Myocyte (in vitro differentiated cells): ENCODE data around the gene KCNMB1. TPM values are rescaled to one million over a fixed set of nuclear protein-coding genes. Genes with fewer than 3 reads are reported as not detected.

Source experiments
- DNase-seq: peaks from one replicate; pipeline ENCODE4 v3.0.0-alpha.2; 2012; ENCODE audit warnings: low read depth
- polyA plus RNA-seq: library from polyadenylated mRNA; unstranded; fragments of >200 nt; gene quantifications from one replicate; pipeline ENCODE4 v1.2.1, GENCODE V29; 2012; ENCODE audit warnings: missing spikeins
- total RNA-seq: library from RNA; depleted of rRNA; stranded (reverse); fragments of >200 nt; gene quantifications from 2 replicates; pipeline ENCODE4 v1.2.3, GENCODE V29; 2014

KCNMB1 gene, protein sequence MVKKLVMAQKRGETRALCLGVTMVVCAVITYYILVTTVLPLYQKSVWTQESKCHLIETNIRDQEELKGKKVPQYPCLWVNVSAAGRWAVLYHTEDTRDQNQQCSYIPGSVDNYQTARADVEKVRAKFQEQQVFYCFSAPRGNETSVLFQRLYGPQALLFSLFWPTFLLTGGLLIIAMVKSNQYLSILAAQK
- total RNA-seq = not detected in 2 replicates
- polyA plus RNA-seq = 0.08 TPM

DNA sequence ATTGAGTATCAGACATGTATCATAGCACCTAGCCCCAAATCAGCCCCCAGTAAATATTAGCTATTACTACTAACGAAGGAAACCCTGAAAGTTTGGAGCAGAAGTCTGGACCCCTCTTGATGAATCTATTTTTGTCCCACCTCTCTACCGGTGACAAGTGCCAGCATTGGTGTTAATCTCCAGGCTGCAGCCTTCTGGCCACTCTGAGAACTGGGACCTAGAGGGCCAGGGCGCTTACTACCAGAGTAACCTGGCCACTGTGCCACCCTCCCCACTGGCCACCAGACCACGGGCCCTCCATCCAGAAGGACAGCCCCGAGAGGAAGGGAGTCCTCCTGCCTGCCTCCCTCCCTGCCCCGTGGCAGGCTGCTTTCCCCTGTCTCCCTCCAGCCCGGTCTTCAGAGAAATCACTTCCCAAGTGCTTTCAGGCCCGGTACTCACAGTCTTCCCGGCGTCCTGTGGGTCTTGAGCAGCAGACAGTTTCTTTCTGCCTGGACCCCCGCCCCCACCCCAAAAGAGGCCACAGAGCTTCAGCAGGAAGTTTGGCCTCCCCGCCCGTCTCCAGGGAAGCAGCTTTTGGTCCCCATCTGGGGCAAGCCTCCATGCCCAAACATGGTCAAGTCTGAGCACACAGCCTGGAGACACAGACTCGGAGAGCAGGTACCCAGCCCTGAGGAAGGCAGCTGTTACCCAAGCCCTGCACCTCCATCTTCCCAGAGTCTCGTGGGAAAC, at the start of gene KCNMB1:
KCNMB1 (minus strand) TSS at position 550 of the 732 bp plus-strand sequence. CDS start 3,920 bp downstream, outside the sequence.
- no peak for DNase-seq

DNA sequence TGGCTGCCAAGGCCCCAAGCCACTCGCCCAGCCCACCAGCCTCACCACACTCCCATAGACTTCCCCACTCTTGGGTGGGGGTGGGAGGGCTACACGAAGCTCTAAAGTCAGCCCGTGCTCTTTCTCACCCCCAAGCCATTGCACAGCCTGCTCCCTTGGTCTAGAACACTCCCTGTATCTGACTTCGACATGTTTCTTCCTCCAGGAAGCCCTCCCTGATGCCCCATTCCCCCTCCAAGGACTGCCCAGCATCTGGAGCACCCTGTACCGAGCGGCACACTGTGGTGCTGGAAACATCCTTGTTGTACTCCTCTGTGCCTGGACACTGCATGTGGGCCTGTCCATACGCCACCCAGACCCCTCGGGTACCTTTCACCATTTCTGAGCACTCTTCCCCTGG, 49.4 kb upstream of the KCNMB1 start:
- DNase-seq = no peak

DNA sequence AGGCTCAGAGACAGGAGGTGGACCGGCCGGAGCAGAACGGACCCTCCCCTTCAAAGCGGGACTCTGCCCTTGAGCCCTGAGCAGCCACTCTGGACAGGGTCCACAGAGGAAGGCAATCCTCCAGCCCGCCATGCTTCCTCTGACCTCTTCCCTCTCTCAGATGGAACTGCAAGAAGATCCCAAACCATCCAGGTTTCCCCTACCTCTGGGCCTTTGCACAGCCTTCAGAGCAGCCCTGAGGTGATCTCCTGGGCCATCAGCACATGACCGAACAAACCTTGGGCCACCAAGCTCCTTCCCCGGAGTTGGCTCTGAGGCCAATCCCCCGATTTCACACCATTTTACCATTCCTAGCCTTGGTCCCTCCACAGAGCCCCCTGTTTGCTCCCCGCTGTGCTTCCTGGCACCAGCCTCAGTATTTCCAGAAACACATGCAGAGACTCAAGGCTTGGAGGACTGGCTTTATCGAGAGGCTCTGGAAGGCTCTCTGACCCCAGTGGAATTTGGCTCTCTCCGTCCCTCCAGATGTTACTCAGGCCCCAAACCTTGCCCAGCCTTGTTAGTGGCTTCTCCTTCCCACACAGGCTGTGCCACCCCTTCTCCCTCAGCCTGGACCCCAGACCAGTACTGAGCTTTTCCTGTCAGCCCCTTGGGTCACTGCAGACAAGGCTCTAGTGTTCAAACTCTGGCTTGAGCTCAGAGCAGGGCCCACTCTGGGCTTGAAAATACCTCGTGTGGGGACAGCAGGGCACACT, 48.6 kb upstream of the KCNMB1 start:
- no peak for DNase-seq

DNA sequence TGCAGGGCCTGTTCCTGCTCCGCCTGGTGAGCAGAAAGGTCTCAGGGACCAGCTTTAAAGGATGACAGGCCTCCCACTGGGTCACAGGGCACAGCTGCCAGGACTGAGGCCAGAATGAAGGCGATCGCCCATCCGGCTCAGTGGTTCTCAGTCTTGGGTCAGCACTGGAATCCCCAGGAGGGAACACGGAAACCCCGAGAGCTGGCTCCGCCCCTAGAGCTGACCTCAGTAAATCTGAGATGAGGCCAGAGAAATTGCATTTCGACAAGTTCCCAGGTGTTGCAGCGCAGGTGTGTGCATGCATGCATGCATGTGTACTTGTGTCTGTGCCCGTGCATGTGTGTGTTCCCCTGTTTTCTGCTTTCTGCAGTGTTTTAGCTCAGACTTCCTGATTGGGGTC, 47.2 kb upstream of the KCNMB1 start:
- DNase-seq = no peak

DNA sequence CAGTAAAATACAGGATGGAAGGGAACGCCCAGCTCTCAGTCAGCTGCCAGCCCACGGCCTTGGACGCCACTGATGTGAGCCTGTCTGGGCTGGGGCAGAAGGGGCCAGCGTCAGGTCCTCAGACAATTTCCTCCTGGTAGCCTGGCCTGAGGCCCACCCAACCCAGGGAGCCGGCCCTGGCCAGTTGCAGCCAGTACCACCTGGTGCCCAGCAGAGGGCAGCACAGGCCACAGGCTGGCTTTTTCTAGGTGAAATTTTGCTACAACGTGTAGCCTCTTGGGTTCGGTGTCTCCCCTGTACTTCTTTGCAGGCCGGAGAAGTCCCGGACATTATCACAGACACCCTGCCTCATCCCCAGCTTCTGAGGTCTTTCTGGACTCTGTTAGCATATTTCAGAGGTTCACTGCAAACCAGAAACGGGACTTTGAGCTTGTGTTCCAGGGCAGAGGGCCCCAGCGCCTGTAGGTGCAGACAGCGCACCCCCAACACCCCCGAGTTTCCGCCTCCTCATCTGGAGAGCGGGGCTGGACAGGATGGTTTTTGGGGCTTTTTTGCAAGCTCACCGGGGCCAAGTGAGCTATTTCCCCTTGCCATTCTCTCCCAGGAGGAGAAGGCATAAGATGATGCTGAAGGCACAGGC, 45.9 kb upstream of the KCNMB1 start:
- DNase-seq = peak; percentile 51

DNA sequence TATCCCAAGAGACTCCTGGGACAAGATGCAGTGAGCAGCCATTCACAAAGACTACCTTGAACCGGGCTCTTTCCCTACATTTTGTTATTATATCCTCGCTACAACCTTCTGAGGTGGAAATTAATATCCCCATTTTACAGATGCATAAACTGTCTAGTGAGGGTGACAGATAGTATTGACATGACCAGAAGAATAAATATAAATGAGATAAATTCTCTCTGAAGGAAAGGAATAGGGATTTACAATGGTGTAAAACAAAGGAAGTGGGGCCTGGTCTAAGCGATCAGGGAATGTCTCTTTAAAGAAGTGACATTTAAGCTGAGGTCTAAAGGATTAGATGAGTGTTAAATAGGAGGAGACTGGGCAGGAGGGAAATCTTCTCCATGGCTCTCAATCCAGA, 43.5 kb upstream of the KCNMB1 start:
- no peak for DNase-seq

DNA sequence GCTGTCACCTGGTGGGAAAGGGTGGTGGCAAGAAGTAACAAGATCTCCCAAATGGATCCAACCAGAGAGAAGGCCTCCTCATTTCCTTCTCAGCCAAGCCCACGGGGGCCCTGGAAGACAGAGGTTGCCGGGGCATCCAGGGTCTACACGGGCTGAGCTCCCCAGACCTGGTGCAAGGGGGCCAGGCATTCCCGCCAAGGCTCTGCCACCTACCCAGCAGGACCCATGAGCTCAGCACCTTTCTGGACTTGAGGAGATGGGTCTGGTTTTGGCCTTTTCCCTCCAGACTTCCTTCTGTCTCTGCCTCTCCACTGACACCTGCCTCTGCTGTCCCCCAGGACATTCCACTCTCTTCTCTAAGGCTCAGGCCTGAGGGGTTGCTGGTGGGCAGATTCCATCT, 42.4 kb upstream of the KCNMB1 start:
- no peak for DNase-seq

DNA sequence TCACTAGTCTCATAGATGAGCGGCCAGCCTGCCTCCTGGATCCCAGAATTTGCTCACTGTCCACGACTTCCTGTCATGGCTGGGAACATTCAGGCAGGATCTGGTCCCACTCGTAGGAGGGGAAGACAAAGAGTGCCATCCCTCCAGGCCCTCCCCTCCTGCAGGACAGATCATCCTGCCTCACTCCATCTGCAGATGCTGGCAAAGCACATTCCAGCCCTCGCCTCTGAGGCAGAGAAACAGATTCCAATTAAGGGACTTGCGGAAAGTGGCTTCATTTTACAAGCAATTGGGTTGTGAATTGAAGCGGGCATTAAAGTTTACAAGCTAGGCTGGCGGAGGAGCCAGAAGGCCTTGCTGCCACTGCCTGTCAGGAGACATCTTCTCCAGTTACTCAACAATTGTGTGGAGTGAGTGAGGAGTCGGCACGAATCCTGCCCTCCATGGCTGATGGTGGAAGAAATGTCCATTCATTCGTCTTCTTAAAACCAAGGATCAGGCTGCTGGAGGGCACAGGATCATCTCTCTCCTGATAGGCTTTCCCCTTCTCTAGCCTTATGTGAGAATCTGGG, 41.8 kb upstream of the KCNMB1 start:
- no peak for DNase-seq

DNA sequence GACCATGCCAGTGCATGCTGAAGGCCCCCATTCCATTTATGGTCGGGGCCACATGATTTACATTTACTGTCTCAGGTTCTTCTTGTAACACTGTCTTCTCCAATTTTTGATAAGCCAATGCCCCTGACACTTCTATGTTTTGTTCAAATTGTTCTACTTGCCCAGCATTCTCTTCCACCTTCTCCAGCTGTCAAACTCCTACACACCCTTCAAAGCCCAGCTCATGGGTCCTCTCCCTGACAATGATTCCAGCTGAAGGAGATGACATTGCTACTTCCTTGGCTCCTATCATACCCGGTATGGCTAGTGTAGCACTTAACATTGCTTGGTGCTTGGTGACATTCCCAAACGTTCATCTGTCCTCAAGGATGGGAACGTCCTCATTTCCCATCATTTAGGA, 41.1 kb upstream of the KCNMB1 start:
- DNase-seq = no peak

DNA sequence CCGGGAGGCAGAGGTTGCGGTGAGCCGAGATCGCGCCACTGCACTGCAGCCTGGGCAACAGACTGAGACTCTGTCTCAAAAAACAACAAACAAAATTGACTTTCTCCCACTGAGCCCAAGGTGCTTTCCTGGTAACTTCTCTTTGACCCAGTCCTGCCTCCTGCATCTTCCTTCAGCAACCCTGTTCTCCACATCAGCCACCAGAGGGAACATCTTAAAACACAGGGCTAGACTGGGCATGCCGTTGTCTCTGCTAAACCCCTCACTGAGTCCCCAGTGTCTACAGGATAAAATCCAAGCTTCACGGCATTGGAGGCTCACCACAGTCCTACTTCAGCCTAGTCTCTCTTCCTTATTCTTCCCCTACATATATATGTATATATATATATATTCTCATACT, 39.8 kb upstream of the KCNMB1 start:
- DNase-seq = no peak

DNA sequence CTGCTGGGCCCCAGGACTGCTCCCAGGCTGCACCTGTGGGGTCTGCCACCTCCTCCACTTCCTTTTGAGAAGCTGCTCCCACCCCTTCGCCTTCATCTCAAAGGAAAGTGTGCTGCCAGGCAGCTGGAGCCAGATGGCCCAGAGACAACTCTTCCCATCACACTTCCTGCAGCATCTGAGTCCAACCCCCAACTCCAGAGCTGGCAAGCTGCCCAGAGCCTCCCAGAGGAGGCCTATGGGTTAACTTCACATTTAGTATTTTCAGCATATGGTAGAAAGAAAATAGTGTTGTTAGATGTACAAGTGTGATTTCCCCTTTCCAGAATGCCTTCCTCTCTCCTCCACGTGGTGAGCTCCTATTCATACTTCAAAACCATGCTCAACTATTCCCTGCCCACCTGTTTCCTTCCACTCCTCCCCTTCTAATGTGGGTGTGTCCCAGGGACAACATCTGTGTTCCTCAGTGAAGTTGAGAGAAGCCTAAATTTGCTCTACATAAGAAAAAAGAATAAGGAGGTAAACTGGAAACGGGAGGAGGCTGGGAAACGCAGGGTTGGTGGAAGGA, 38.6 kb upstream of the KCNMB1 start:
- DNase-seq = no peak

DNA sequence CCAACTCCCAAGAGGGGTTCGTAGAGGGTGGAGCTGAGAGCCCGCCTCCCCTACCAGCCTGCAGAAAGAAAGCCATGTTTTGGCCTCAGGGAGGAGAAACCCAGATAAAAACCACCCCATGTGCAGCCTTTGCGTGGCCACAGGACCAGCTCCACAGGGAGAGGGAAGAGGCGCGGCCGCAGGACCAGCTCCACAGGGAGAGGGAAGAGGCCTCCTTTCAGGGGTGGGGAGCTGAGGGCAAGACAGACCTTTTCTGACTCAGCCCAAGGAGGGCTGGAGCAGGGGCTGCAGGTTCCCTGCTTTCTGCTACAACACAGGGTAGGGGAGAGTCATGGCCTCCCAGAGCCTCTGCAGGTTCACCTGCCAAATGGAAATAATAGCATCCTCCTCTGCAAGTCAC, 37.6 kb upstream of the KCNMB1 start:
- no peak for DNase-seq

DNA sequence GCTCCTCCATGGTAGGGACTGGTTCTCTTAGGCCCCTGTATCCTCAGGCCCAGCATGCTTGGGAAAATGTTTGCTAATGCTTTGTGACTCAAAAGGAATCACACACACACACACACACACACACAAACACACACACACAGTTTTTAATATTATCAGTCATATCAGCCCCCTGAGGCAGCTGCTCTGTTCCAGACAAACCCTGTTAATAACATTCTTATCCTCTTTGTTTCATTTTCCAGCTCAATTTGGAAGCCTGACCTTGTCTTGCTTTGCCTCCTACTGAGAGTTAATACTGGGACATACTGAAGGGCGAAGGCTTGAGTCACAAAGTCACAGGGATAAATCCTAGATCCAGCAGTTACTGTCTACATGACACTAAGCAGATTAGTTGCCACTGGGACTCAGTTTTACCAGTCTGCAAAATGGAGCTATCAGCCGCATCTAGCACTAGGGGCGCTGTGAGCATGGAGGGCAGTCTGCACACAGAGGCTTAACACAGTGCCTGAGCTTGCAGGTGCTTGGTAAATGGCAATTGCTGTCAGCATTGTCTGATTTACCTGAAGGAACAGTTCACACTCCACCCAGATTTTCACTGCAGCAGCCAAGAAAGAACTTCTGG, 37.1 kb upstream of the KCNMB1 start:
- DNase-seq = no peak

DNA sequence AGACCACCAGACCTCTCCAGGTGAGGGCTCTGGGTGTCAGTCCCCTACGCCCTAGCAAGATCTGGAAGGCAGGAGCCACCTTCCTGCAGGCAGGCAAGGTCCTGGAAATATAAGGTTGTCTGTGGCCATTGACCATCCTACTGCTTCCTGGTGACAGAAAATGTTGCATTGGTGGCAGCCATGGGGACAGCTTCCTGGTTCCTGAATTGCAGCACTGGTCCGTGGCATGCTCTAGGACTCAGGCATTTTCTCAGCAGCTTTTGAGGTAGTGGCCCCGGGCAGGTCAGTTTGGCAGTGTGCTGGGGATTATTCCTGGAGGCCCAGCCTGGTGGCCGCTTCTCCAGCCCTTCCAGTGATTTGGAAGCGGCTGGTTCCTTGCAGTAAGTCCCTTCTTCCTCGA, 36.6 kb upstream of the KCNMB1 start:
- DNase-seq = no peak

DNA sequence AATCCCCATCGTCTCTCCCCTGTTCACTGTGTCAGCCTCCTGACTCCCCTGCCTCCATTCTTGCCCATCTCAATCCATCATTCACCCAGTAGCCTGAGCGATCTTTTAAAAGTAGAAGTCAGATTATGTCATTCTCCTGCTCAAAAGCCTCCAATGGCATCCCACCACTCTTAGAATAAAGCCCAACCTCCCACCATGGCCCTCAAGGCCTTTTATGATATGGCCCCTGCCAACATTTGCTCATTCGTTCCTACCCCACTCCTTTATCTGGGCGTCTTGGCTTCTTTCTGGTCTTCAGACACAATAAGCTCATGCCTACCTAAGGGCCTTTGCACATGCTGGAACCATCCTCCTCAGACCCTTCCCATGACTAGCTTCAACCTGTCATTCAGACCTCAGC, 35.5 kb upstream of the KCNMB1 start:
- no peak for DNase-seq

DNA sequence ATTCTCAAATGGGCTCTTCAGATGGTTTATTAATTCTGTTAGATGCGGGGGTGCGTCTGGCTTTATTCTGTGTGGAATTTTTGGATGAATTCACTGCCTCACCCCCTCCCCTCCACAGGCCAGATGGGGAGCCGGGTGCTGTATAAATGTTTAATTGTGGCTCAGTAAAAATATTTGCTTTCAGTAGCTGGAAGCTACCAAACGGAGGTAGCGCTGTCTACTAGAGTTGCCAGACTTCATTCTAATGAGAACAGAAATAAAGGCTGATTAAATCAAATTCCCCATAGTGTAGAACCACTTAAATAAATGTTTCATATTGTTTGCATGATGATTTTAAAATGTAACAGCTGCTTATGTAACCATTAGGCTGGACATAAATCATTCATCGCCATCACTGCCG, 34.5 kb upstream of the KCNMB1 start:
- DNase-seq = no peak

DNA sequence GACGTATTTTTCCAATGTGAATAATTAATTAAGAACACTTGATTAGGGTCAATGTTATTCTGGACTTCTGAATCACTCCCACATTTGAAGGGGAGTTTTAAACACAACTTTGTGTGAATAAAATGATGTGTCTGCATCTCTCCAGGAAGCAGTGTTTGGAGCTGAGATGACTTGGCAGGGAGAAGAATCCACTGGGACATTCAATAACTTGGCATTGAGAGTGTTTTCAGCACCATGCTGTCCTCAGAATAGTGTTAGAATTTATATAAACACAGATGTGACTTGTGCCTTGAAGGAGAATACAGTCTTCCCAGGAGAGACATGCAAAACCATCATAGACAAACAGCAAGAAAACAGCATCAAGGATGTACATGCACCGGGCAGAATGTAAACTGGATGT, 32.7 kb upstream of the KCNMB1 start:
- no peak for DNase-seq

DNA sequence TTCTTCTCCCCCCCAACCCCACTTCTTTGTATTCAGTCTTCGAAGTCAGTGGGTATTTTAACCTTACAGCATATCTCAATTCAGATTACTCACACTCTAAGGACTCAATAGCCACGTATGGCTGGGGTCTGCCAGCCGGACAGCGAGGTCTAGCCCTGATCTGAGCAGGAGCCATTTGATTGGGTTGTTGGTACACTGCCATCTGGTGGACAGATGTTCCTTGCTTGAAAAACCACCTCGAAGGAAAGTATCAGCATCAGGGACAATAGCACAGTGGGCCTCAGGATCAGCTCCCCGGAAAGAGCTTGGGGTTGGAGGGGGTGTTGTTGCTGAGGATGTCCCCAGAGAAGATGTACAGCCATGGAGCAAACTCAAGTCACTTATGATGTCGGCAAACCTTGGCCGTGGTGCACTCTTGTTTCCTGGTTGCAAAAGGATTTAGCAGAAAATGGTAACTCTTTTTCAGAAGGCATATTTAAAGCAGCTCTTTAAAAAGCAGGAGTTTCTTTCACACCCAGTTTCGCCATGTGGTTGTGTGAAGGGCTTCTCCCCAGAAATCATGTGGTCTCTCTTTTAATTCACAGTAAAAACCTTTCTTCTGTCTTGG, 31.7 kb upstream of the KCNMB1 start:
- DNase-seq = peak; percentile 65

DNA sequence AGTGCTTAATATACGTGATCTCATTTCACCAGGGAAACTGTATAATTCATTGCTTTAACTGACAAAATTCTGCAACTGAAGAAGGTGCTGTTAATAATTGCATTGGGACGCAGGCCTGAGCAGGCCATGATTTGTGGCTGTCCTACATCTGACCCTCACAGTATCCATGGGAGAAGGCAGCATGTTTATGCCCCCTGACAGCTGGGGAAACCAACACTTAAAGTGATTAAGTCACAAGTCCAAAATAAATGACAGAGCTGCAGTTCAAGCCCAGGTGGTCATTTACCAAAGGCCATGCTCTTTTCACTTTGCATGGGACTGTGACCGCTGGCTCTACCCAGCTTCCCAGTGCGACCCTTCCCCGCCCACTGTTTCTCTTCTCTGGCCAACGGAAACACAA, 30.5 kb upstream of the KCNMB1 start:
- peak; percentile 24 for DNase-seq

DNA sequence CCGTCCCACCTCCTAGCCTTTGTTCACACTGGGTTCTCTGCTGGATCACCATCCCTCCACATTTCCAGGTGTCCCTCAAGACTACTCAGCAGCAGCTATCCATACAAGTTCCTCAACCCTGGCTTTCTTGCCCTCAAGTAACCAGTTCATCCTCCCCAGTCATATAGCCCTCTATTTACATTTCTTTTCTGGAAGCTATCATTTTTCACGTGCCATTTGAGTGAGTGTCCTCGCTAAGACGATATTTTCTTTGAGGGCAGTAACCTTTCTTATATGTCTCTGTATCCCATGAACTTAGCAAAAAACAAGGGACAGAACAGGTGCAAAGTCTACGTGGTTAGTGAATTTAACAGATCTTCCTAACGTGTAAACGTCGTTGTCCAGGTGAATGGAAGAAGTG, 29.6 kb upstream of the KCNMB1 start:
- no peak for DNase-seq
